ENCODE measurements around the gene RBM25.

DNA sequence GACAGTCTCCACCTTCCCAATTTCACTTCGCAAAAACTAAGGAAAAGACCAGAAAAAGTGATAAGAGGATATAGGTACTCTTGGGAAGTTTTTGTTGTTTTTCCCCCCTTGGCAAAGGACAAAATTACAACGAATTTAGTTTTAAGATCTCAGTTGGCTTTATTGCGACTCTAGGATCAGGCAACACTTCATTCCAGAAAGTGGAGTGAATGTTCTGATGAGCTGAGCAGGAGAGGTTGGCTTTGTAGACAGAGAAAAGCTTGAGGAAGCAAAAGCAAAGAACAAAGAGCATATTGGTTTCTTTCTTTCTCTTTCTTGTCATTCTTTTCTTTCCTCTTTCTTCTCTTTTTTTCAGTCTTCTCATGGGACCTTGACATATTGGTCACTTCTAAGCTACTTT, 30.8 kb upstream of the RBM25 start:
- TF ChIP-seq, protein P1, sequence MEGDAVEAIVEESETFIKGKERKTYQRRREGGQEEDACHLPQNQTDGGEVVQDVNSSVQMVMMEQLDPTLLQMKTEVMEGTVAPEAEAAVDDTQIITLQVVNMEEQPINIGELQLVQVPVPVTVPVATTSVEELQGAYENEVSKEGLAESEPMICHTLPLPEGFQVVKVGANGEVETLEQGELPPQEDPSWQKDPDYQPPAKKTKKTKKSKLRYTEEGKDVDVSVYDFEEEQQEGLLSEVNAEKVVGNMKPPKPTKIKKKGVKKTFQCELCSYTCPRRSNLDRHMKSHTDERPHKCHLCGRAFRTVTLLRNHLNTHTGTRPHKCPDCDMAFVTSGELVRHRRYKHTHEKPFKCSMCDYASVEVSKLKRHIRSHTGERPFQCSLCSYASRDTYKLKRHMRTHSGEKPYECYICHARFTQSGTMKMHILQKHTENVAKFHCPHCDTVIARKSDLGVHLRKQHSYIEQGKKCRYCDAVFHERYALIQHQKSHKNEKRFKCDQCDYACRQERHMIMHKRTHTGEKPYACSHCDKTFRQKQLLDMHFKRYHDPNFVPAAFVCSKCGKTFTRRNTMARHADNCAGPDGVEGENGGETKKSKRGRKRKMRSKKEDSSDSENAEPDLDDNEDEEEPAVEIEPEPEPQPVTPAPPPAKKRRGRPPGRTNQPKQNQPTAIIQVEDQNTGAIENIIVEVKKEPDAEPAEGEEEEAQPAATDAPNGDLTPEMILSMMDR (IDR thresholded peaks at IDR 0.05 in 4 of 5, conservative IDR thresholded peaks at IDR 0.05 in 1 of 5) = no peak
- TF ChIP-seq POLR2A (IDR thresholded peaks at IDR 0.05) = no peak
